Muscle of leg (tissue), 11 donors: ENCODE measurements around the gene PAK4. TPM values are rescaled to one million over a fixed set of nuclear protein-coding genes. Genes with fewer than 3 reads are reported as not detected.

ENCODE experiments used
- DNase-seq: peaks from one replicate; pipeline ENCODE4 v3.0.0; 2013
- H3K27ac ChIP-seq: one replicate; pipeline ENCODE4 v1.5.1; 2013; ENCODE audit warnings: mild to moderate bottlenecking, low read length, control low read depth
- H3K27me3 ChIP-seq: one replicate; pipeline ENCODE4 v1.6.1; 2013; ENCODE audit warnings: low read length; ENCODE audit not compliant: control insufficient read depth, insufficient read depth
- H3K36me3 ChIP-seq: one replicate; pipeline ENCODE4 v1.6.1; 2013; ENCODE audit warnings: low read length; ENCODE audit not compliant: control insufficient read depth, insufficient read depth
- H3K4me1 ChIP-seq: one replicate; pipeline ENCODE4 v1.6.1; 2013; ENCODE audit warnings: low read length; ENCODE audit not compliant: control insufficient read depth, insufficient read depth
- H3K4me3 ChIP-seq: one replicate; pipeline ENCODE4 v1.5.1; 2013; ENCODE audit warnings: low read length, control low read depth
- H3K9me3 ChIP-seq: replicated peaks from 2 replicates; pipeline ENCODE4 v1.6.1; 2013; ENCODE audit warnings: low read depth, low read length; ENCODE audit not compliant: control insufficient read depth
- WGBS: methylation state at CpG from one replicate; pipeline ENCODE4 v1.1.5; 2013; ENCODE audit warnings: missing lambda C conversion rate; ENCODE audit not compliant: insufficient coverage; 5-methylcytosine and 5-hydroxymethylcytosine counted together
- polyA plus RNA-seq, 8 donors: library from polyadenylated mRNA; unstranded; fragments of 120-200 nt; gene quantifications; one replicate each; pipeline versions ENCODE4 v1.2.1 to v1.2.3, GENCODE V29; 2013; ENCODE audit warnings: inconsistent platforms in 1 of 8, low replicate concordance in 1 of 8; ENCODE audit not compliant: insufficient read length in 8 of 8, insufficient read depth in 1 of 8
- total RNA-seq: library from RNA; stranded (reverse); fragments of 120-200 nt; gene quantifications from one replicate; pipeline ENCODE4 v1.2.4, GENCODE V29; 2013

The PAK4 gene
- total and polyA plus RNA-seq, 9 donors, result 3.5 to 29.2 (median 20.4) TPM

- no peak overlapping the region for H3K27ac ChIP-seq
- no peaks in the 10 kb centered on the region for H3K9me3 ChIP-seq
- no peaks in the 10 kb centered on the region for H3K4me1 ChIP-seq
- 86% methylated on average over 4 of the region's 10 CpGs for WGBS
- H3K27me3 ChIP-seq, result no peaks in the 10 kb centered on the region
- no peak overlapping the region for H3K4me3 ChIP-seq
- DNase-seq, result no peak
- peaks cover 53% of the 10 kb centered on the region for H3K36me3 ChIP-seq
These were observed 54.2 kb downstream of the PAK4 start for GRCh38 chr19:39179754-39180153.

- Histone ChIP-seq H3K27ac (no peak overlapping the region), H3K9me3 (no peaks in the 10 kb centered on the region), H3K4me1 (no peaks in the 10 kb centered on the region), H3K36me3 (peaks cover 43% of the 10 kb centered on the region), H3K27me3 (no peaks in the 10 kb centered on the region), H3K4me3 (no peak overlapping the region)
- 92% methylated on average over 5 of the region's 9 CpGs for WGBS
- no peak for DNase-seq
These were observed 55.2 kb downstream of the PAK4 start for GRCh38 chr19:39180749-39181148.

- H3K9me3 ChIP-seq, result no peaks in the 10 kb centered on the region
- no peak overlapping the region for H3K4me3 ChIP-seq
- H3K36me3 ChIP-seq, result peaks cover 34% of the 10 kb centered on the region
- H3K27me3 ChIP-seq, result no peaks in the 10 kb centered on the region
- no peak overlapping the region for H3K27ac ChIP-seq
- DNase-seq, result no peak
- H3K4me1 ChIP-seq, result no peaks in the 10 kb centered on the region
- WGBS, result 76% methylated on average over 13 of the region's 21 CpGs
These were observed 56.1 kb downstream of the PAK4 start for GRCh38 chr19:39181500-39182173.

- H3K36me3 ChIP-seq, result peaks cover 31% of the 10 kb centered on the region
- no peaks in the 10 kb centered on the region for H3K9me3 ChIP-seq
- 80% methylated on average over 1 of the region's 4 CpGs for WGBS
These were observed 56.6 kb downstream of the PAK4 start for GRCh38 chr19:39182174-39182505.

GRCh38 chr19:39183104-39183503 lies 57.5 kb downstream of the PAK4 start:
- Histone ChIP-seq H3K9me3 (no peaks in the 10 kb centered on the region), H3K4me1 (no peaks in the 10 kb centered on the region), H3K27me3 (no peaks in the 10 kb centered on the region), H3K36me3 (peaks cover 22% of the 10 kb centered on the region), H3K27ac (no peak overlapping the region), H3K4me3 (no peak overlapping the region)
- DNase-seq, result no peak
- 91% methylated on average over 5 of the region's 8 CpGs for WGBS

More at GRCh38 chr19:39182174-39182505, 56.6 kb downstream of the PAK4 start:
- Histone ChIP-seq H3K27ac (no peak overlapping the region), H3K4me3 (no peak overlapping the region), H3K27me3 (no peaks in the 10 kb centered on the region), H3K4me1 (no peaks in the 10 kb centered on the region)
- DNase-seq, result no peak

- no peaks in the 10 kb centered on the region for H3K36me3 ChIP-seq
- no peak overlapping the region for H3K4me3 ChIP-seq
- H3K4me1 ChIP-seq, result no peaks in the 10 kb centered on the region
- WGBS, result 100% methylated on average over 1 of the region's 8 CpGs
- no peak for DNase-seq
- no peak overlapping the region for H3K27ac ChIP-seq
- no peaks in the 10 kb centered on the region for H3K27me3 ChIP-seq
- no peaks in the 10 kb centered on the region for H3K9me3 ChIP-seq
These were observed 60.8 kb downstream of the PAK4 start for GRCh38 chr19:39186391-39186790.

- Histone ChIP-seq H3K4me1 (no peaks in the 10 kb centered on the region), H3K36me3 (no peaks in the 10 kb centered on the region), H3K27ac (no peak overlapping the region), H3K9me3 (no peaks in the 10 kb centered on the region), H3K27me3 (no peaks in the 10 kb centered on the region), H3K4me3 (no peak overlapping the region)
- WGBS, result 37% methylated on average over 7 of the region's 8 CpGs
- DNase-seq, result no peak
These were observed 62.0 kb downstream of the PAK4 start for GRCh38 chr19:39187552-39187943.

GRCh38 chr19:39188960-39189359 lies 63.4 kb downstream of the PAK4 start:
- no peak for DNase-seq
- WGBS, result 84% methylated on average over 3 of the region's 6 CpGs
- H3K36me3 ChIP-seq, result no peaks in the 10 kb centered on the region
- H3K9me3 ChIP-seq, result no peaks in the 10 kb centered on the region
- H3K4me3 ChIP-seq, result no peak overlapping the region
- peaks cover 3% of the 10 kb centered on the region for H3K27me3 ChIP-seq
- H3K4me1 ChIP-seq, result no peaks in the 10 kb centered on the region
- no peak overlapping the region for H3K27ac ChIP-seq

- Histone ChIP-seq H3K27ac (no peak overlapping the region), H3K4me1 (no peaks in the 10 kb centered on the region), H3K4me3 (no peak overlapping the region), H3K27me3 (peaks cover 16% of the 10 kb centered on the region), H3K36me3 (no peaks in the 10 kb centered on the region), H3K9me3 (no peaks in the 10 kb centered on the region)
- no peak for DNase-seq
- 35% methylated on average over 8 of the region's 11 CpGs for WGBS
These were observed 65.2 kb downstream of the PAK4 start for GRCh38 chr19:39190768-39191167.

- H3K36me3 ChIP-seq, result no peaks in the 10 kb centered on the region
- H3K27me3 ChIP-seq, result peaks cover 36% of the 10 kb centered on the region
- H3K9me3 ChIP-seq, result no peaks in the 10 kb centered on the region
- 71% methylated on average over 1 of the region's 2 CpGs for WGBS
- peaks cover 2% of the 10 kb centered on the region for H3K4me1 ChIP-seq
- H3K27ac ChIP-seq, result no peak overlapping the region
- DNase-seq, result no peak
- no peak overlapping the region for H3K4me3 ChIP-seq
These were observed 67.3 kb downstream of the PAK4 start for GRCh38 chr19:39192846-39193245.

GRCh38 chr19:39193803-39194202 lies 68.2 kb downstream of the PAK4 start:
- H3K27me3 ChIP-seq, result peaks cover 44% of the 10 kb centered on the region
- DNase-seq, result no peak
- no peaks in the 10 kb centered on the region for H3K36me3 ChIP-seq
- no peak overlapping the region for H3K4me3 ChIP-seq
- H3K27ac ChIP-seq, result no peak overlapping the region
- no peaks in the 10 kb centered on the region for H3K9me3 ChIP-seq
- 51% methylated on average over 2 of the region's 8 CpGs for WGBS
- H3K4me1 ChIP-seq, result peaks cover 2% of the 10 kb centered on the region
